ENCODE measurements around the gene KRTAP5-11.
"Not testable (repeated sequence)": the region's sequence is repeated elsewhere in the genome, so short reads cannot be mapped to it uniquely, and the experiment has no call there.

KRTAP5-11 gene

DNA sequence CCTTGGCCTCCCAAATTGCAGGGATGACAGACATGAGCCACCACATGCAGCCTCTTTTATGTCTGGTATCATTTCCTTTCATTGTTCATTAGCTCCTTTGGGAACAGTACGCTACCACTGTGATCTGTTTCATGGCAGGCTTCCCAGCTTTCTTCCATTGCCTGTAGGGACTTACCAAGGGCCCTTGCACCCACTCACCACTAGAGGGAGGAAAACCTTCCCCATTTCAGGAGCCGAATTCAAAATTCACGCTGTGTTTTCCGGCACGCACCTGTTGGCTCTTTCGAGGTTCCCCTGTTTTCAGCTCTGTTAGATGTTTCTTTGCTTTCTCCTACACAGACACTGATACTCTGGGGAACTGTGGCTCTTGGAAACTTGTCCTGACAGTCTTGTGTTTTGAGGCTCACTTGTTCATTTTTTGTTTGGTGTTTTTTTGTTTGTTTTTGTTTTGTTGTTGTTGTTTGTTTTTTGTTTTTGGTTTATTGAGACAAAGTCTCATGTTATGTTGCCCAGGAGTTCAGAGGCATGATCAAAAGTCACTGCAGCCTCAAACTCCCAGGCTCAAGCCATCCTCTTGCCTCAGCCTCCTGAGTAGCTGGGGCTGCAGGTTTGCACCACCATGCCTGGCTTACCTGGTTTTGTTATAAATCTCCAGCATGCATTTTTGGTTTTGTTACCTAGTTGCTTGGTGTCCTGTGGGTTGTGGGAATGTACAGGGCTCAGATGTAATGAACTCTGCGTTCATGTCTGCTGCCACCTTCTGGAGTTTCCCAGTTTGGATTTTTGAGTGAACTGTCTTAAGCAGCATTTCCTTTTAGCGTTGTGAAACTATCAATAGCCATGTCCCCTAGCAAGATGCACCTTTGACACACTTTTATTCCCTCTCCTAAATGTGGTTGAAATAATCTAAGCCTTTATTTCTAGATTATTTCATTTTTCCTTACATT lies 2.3 kb downstream of the KRTAP5-11 start:
- no peak for DNase-seq

DNA sequence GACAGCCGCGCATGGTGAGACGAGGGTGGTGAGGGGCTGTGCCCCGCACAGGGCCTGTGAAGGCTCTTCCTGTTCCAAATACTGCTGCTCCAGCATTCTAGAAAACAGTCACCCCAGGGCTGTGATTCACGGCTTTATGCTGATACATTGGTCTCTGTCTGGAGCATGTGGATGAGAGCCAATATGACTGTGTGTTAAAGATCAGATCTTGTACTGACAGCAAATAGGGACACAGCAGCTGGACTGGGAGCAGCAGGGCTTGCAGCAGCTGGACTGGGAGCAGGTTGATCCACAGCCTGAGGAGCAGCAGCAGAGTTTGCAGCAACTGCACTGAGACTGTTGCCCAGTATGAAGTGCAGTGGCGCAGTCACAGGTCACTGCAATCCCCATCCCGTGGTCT lies 3.2 kb downstream of the KRTAP5-11 start:
- DNase-seq: not testable (repeated sequence)

DNA sequence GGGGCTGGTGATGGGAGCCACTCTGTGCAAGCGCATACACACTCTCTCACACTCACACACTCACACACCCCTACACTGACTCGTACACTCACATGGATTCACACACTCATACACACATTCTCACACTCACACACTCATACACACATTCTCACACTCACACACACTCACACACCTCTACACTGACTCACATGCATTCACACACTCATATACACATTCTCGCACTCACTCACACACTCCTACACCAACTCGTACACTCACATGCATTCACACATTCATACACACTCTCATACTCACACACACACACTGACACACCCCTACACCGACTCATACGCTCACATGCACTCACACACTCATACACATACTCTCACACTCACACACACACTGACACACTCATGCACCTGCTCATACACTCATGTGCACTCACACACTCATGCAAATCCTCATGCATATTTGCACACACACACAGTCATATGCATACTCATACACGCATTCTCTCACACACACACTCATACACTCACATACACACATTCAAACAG lies 5.1 kb downstream of the KRTAP5-11 start:
- no peak for DNase-seq

DNA sequence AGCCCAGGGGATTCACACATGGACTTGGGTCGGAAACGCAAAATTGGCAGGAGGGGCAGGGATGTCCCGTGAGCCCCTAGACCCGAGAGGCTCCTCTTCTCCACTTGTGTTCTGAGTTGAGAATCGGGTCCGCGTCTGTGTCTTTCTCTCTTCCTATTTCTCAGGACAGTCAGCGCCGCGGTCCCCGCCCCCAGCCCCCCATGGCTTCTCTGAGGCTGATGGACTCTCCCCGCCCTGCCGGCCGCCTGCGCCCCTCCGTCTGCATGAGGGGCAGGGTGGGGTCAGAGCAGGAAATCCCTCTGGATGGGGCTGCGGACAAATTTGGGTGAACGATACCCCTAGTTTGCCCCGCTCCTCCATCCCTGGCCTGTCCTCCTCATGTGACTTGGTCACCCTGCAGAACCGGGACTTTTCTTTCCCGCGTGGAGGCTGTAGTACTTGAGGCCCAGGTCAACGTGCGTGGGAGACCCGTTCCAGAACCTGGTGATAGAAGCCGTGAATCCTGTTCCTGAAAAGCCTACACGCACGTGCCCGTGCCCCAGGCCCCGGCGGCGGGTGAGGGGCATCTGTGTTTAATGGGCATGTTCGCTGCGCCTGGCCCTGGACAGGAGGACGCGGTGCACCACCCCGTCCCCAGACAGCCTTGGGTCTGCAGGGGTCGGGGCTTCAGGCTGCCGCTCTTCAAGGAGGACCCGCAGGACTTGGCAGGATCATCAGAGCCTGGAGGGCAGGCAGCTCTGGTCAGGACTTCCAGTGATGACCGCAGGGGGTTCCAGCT lies 5.8 kb downstream of the KRTAP5-11 start:
- DNase-seq: not testable (repeated sequence)

DNA sequence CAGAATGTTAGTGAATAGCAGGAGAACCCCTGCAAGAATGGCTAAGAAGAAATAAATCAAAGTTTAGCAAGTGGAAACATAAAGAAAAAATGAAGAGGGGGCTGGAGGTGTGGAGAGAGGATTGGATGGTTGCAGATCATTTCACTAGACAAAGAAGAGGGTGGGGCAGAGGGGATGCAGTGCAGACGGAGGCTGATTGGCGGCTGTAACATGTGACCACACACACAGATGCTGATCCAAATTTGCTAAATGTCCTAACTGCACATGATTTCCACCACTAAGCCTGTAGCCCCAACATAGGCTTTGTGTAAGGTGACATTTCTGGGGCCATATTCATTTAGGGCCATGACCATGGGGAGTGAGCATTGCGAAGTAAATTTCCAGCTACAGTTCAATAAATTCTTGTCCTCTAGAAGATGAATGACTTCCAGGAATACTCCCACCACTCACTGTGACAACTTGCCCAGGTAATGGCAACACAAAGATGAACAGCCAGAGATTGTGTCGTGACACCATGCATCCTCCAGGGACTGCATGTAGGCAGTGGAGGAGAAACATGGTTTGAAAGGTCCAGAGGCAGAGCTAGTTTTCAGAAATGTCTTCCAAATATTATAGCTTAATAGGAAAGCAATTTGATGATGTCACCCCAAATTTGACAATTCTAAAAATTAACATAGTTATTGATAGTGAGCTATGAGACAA lies 6.8 kb downstream of the KRTAP5-11 start:
- no peak for DNase-seq

DNA sequence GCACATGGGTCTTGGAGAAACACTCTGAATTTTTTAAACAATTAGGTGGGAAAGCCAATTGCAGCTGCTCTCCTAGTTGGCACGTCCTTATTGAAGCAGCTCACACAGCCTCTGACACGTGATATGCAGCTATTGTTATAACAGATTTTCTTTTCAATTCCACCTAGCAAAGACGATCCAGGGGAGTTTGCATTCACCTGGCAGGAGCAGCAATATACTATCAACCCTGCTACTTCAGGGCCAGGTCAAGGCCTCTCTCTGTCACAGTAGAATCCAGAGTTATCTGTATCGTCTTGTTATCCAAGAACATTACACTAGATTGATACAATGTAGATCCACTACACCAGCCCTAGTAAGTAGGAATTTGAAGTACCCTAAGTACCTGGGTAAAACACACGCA lies 8.3 kb downstream of the KRTAP5-11 start:
- no peak for DNase-seq

DNA sequence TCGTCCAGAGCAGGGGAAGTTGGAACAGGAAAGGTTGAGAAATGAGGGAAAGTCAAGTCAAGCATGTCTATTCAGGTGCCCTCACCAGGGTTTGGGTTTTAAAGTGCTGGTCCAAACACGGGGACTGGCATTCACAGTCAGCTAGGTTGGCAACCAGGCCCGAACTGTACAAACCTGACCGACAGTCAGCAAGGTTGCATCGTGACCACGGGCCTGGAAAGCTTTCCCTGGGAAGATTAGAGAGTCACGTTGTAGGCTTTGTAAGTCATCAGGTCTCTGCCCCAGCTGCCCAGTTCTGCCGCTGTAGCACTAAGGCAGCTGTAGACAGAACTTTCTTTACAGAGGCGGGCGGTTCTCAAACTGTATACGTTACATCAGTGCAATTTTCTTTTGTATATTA lies 9.9 kb downstream of the KRTAP5-11 start:
- DNase-seq: no peak

DNA sequence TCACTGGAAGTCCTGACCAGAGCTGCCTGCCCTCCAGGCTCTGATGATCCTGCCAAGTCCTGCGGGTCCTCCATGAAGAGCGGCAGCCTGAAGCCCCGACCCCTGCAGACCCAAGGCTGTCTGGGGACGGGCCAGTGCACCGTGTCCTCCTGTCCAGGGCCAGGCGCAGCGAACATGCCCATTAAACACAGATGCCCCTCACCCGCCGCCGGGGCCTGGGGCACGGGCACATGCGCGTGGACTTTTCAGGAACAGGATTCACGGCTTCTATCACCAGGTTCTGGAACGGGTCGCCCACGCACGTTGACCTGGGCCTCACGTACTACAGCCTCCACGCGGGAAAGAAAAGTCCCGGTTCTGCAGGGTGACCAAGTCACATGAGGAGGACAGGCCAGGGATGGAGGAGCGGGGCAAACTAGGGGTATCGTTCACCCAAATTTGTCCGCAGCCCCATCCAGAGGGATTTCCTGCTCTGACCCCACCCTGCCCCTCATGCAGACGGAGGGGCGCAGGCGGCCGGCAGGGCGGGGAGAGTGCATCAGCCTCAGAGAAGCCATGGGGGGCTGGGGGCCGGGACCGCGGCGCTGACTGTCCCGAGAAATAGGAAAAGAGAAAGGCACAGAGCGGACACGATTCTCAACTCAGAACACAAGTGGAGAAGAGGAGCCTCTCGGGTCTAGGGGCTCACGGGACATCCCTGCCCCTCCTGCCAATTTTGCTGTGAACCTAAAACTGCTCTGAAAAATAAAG lies 11.4 kb downstream of the KRTAP5-11 start:
- DNase-seq: not testable (repeated sequence)

DNA sequence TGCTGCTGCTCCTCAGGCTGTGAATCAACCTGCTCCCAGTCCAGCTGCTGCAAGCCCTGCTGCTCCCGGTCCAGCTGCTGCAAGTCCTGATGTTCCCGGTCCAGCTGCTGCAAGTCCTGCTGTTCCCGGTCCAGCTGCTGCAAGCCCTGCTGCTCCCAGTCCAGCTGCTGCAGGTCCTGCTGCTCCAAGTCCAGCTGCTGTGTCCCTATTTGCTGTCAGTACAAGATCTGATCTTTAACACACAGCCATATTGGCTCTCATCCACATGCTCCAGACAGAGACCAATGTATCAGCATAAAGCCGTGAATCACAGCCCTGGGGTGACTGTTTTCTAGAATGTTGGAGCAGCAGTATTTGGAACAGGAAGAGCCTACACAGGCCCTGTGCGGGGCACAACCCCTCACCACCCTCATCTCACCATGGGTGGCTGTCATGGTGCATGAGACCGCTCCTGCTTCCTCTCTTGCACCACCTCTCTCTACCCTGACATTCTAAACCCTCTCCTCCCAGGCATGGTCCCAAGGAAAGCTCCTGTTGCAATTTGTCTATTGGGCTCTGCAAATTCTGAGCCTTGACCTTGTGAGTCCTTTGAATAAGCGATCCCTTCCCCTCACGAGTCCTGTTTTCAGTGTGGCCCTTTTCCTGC lies 13.8 kb downstream of the KRTAP5-11 start:
- no peak for DNase-seq

DNA sequence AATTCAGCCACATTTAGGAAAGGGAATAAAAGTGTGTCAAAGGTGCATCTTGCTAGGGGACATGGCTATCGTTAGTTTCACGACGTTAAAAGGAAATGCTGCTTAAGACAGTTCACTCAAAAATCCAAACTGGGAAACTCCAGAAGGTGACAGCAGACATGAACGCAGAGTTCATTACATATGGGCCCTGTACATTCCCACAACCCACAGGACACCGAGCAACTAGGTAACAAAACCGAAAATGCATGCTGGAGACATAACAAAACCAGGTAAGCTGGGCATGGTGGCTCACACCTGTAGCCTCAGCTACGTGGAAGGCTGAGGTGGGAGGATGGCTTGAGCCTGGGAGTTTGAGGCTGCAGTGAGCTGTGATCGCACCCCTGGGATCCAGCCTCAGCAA lies 15.0 kb downstream of the KRTAP5-11 start:
- not testable (repeated sequence) for DNase-seq

DNA sequence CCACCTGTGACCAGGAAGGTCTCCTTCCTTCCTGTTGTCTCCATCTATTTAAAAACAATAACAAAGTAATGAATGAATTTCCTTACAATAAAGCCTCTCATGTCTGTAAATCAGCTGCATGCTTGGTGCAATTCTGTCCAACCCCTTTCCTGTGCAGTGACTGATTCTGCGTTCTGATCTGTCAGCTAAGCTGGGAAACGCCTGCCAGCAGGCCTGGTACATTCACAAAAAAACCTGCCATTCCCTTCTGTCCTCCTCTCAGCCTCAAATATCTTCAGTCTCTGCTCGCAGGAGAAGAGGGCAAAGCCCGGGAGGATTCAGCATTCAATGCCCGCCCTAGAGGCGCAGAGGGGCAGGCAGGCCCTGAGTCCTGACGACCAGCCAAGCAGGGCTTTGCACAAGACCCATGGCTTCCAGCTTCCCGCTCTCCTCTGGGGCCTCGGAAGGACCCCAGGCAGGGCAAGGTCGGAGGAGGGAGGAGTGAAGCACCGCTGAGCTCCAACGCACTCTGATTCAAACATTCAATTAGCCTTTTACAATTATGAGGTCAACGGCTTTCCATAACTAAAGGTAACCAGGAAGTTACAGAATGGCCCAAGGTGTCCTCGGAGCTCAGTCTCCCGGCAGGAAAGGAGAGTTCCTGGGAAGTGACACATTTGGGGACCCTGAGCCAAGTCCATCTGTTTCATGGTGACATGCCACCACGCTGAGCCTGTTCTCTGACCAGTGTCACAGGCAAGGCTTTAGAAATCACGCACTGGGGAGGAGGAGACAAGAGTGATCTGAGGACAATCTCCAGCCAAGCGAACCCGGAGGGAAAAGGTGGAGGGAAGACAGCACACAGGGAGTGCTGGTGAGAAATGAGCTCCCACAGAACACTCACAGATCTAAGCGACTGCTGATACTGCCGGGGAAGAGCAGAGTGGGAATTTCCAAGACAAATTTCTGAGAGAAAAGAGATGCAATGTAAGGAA lies 15.8 kb downstream of the KRTAP5-11 start:
- not testable (repeated sequence) for DNase-seq

DNA sequence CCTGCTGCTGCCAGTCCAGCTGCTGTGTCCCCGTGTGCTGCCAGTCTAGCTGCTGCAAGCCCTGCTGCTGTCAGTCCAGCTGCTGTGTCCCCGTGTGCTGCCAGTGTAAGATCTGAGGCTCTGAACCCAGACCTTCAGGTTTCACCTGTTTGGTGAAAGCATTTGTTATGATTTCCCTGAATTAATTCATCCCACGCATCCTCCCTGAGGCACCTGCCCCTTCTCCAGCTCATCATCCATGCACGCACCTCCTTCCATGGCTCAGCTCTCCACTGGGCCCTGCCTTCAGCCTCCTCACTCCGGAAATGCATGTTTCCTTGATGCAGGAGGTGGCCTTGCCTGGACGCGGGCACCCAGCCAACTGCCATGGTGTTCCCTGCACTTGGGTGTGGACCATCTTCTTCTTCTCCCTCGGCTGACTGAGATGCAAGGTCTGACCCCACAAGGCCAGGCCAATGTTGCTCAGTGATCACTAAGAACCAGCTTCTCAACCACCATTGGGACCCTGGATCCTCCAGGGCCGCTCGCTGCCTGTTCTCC lies 16.5 kb downstream of the KRTAP5-11 start:
- no peak for DNase-seq

DNA sequence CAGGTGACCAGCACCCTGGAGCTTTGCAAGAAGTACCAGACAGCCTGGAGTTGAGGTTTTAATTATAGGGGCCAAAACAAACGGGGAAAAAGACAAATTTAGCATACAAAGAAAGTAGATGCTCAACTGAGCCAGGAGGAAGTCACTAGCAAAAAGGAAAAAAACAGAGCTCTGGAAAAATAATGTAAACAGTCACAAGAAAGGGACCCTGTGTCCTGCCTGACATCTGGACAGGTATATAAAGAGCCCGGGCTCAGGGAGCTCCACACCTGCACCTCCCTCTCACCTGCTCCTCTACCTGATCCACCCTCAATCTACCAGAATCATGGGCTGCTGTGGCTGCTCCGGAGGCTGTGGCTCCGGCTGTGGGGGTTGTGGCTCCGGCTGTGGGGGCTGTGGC lies 17.4 kb downstream of the KRTAP5-11 start, which contains the start of gene KRTAP5-10:
Gene KRTAP5-10, plus strand, starts transcription at position 301 of the 400 bp plus-strand sequence. Its CDS starts 25 bp downstream, at position 326.
- no peak for DNase-seq

DNA sequence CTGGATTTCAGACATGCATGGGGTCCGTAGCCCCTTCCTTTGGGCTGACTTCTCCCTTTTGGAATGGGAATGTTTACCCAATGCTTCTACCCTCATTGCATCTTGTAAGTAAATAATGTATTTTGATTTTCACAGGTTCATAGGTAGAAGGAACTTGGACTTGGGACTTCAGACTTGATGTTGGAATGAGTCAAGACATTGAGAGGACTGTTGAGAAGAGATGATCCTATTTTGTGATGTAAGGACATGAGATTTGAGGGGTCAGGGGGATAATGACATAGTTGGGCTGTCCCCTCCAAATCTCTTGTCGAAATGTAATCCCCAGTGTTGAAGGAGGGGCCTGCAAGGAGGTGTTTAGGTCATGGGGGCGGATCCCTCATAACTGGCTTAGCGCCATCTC lies 18.2 kb downstream of the KRTAP5-11 start:
- no peak for DNase-seq

DNA sequence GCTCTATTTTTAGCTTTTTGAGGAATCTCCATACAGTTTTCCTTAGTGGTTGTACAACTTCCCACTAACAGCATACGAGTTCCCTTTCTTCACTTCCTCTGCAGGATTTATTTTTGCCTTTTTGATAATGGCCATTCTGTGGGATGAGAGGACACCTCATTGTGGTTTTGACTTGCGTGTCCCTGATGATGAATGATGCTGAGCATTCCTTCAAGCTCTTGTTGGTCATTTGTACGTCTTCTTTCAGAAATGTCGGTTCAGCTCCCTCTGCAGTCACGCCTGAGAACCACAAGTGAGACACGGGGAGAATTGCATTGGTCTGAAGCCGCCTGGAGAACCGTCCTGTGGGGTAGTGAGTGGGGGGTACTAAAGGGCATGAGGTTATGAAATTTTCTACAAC lies 19.3 kb downstream of the KRTAP5-11 start:
- DNase-seq: no peak

DNA sequence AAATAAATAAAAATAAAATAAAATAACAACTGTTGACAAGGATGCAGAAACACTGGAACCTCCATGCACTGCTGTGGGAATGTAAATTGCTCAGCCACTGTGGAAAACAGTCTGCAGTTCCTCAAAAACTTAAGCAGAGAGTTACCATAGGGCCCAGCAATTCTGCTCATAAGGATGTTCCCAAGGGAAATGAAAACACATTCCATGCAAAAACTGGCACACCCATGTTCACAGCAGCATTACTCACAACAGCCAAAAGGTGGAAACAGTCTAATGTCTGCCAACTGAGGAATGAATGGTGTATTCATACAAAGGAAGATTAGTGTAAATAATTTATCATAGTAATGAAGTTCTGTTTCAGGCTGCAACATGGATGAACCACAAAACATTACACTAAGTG lies 20.6 kb downstream of the KRTAP5-11 start:
- DNase-seq: no peak

DNA sequence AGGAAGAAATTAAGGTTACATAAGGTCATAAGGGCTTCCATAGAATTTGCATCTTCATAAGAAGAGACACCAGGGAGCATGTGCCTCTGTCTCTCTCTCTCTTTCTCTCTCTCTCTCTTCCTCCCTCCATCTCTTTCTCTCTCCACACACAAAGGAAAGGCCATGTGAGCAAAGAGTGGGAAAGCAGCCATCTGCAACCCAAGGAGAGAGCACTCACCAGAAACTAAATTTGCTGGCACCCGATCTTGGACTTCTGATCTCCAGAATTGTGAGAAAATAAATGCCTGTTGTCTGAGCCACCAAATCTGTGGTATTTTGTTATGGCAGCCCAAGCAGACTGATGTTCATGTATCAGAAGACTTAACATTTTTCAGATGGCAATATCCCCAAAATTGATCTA lies 23.7 kb downstream of the KRTAP5-11 start:
- DNase-seq: no peak

DNA sequence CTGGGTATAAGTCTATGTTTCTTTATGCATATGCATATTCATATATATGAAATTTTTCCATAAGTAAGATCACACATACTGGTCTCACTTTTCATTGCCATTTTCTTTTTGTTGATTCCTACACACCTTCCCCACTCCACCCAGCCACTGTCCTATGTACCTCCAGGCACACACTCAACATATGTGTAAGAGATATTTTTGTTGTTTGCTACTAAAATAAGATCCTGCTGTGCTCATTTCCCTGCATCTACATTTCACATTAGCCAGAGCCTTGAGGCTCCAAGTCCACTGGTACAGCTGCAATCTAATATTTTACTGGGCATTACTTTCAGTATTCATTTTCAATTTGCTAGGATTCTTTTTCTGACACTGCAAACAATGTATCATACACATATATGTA lies 25.4 kb downstream of the KRTAP5-11 start:
- no peak for DNase-seq

DNA sequence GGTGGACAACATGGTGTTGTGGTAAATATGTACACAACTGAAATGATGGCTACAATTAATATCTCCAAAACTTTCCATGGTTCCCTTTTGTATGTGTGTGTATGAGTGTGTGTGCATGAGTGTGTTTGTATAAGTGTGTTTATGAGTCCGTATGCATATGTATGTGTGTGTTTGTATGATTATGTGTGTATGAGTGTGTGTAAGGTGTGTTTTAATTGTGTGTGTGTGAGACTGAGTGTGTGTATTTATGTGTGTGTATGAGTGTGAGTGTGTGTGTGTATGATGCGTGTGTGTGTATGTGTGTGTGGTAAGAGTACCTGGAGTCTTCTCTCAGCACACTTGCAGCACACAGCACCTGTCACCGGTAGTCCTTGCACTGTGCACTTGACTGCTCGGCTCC lies 26.7 kb downstream of the KRTAP5-11 start:
- DNase-seq: no peak

DNA sequence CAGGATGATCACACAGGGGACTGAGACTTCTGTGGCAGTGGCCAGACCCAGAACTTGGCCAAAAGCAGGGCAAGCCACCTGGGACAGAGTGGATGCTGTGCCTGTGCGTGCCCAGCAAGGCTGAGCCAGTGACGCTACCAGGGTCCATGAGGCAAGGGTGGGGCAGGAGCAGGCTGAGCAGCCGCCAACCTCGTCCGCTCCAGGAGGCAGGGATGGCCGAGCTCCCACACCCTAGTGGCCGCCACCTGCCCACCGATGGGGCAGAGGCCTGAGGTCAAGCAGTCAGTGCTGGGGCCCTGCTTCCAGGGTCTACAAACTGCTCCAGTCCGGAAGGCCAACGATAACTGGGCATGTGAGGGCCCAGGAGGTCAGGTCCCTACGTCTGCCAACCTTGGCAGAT lies 27.2 kb downstream of the KRTAP5-11 start:
- DNase-seq: no peak

Measured in CD4-positive, alpha-beta T cell treated with Interleukin-15 for 1 hour (primary cell).